Measurements from ENCODE around the gene VAV2.

The VAV2 gene

DNA sequence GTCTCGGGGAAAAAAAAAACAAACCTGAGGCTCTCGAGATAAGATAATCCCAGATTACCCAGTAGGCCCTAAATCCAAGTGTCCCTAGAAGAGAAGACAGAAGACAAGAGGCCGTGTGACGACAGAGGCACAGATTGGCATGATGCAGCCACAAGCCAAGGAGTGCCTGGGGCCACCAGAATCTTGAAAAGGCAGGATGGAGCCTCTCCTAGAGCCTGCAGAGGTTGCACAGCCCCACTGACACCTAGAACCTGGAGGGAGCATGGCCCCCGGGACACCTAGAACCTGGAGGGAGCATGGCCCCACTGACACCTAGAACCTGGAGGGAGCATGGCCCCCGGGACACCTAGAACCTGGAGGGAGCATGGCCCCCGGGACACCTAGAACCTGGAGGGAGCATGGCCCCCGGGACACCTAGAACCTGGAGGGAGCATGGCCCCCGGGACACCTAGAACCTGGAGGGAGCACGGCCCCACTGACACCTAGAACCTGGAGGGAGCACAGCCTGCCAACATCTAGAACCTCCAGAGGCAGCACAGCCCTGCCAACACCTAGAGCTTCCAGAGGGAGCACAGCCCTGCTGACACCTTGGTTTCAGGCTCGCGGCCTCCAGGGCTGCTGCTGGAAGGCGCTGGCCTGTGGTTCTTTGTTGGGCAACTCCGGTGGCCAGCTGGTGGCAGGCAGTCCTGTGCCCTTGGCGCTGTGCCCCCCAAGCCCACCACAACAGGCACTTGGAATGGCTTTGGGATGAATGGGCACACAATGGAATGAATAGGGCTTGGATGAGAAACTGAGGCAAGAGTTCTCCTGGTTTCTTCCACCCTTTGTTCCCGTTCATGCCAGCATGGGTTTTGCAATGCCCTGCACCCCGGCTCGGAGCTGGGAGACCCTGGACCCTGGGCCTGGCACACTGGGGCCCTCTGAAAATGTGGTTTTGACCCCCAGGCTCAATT lies 39.2 kb downstream of the VAV2 start:
- H3K9ac ChIP-seq (ENCODE audit: low read depth, low read length): no peak overlapping the region
- no peaks in the 10 kb centered on the region for H3K36me3 ChIP-seq (ENCODE audit: control insufficient read depth, insufficient read depth, low read length)
- H3K9me3 ChIP-seq (ENCODE audit: control insufficient read depth, insufficient read depth, low read length): no peaks in the 10 kb centered on the region
- no peak overlapping the region for H3K4me3 ChIP-seq (ENCODE audit: low read depth, low read length)
- H3K4me1 ChIP-seq (ENCODE audit: control insufficient read depth, insufficient read depth, low read length): peaks cover 24% of the 10 kb centered on the region
- no peak overlapping the region for H3K27ac ChIP-seq (ENCODE audit: low read depth, low read length)
- H3K27me3 ChIP-seq (ENCODE audit: control insufficient read depth, insufficient read depth, low read length): no peaks in the 10 kb centered on the region

DNA sequence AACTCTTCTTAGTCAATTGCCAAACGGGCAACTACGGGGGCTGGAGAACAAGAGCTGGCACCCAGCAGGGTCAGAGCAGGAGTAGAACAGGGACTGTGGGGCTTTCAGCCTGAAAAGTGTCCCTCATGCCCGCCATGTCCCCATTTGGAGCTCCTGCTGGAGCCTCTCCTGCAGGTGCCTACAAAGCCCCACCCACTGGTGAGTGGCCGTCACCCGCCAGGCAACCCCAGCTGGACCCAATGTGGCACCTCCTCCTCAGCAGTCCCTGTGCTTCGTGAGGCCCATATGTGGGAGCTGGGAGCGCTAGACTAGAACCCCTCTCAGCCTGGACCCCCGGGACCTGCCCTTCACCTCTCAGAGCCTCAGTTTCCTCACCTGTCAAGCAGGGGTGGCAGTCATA lies 40.9 kb downstream of the VAV2 start:
- H3K4me1 ChIP-seq (ENCODE audit: control insufficient read depth, insufficient read depth, low read length): peaks cover 10% of the 10 kb centered on the region
- no peak overlapping the region for H3K27ac ChIP-seq (ENCODE audit: low read depth, low read length)

DNA sequence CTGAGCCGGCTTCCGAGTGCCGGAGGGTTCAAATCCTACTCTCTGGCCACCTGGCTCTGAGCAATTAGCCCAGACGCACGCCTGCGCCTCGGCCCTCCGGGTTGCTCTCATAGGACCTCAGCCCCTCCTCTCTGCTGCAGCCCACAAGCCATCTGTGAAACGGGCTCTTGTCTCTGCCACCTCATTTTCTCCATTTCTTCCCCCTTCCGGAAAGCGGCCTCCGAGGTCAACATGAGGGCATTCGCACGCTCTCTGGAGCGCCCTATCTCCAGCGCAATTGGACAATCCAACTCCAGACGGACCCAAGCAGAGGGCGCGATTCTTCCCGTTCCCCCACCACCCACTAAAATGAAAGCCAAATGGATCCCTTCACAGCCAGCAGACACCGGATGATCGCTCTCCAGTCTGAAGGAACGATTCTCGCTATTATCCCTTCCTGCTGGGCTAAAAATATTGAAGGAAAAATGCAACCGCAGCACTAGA lies 41.5 kb downstream of the VAV2 start:
- Histone ChIP-seq H3K36me3 (ENCODE audit: control insufficient read depth, insufficient read depth, low read length) (0 out of 2 replicates have a peak, but pooled peaks cover 6% of the 10 kb centered on the region), H3K9me3 (ENCODE audit: control insufficient read depth, insufficient read depth, low read length) (no peaks in the 10 kb centered on the region), H3K9ac (ENCODE audit: low read depth, low read length) (no peak overlapping the region), H3K4me3 (ENCODE audit: low read depth, low read length) (no peak overlapping the region), H3K27me3 (ENCODE audit: control insufficient read depth, insufficient read depth, low read length) (no peaks in the 10 kb centered on the region), H3K4me1 (ENCODE audit: control insufficient read depth, insufficient read depth, low read length) (peaks cover 5% of the 10 kb centered on the region; the same call in 1 of the 2 replicates), H3K27ac (ENCODE audit: low read depth, low read length) (no peak overlapping the region)

More for the DNA sequence above, 40.9 kb downstream of the VAV2 start:
- Histone ChIP-seq H3K36me3 (ENCODE audit: control insufficient read depth, insufficient read depth, low read length) (0 out of 2 replicates have a peak, but pooled peaks cover 3% of the 10 kb centered on the region), H3K9ac (ENCODE audit: low read depth, low read length) (no peak overlapping the region), H3K9me3 (ENCODE audit: control insufficient read depth, insufficient read depth, low read length) (no peaks in the 10 kb centered on the region), H3K4me3 (ENCODE audit: low read depth, low read length) (no peak overlapping the region), H3K27me3 (ENCODE audit: control insufficient read depth, insufficient read depth, low read length) (no peaks in the 10 kb centered on the region)

DNA sequence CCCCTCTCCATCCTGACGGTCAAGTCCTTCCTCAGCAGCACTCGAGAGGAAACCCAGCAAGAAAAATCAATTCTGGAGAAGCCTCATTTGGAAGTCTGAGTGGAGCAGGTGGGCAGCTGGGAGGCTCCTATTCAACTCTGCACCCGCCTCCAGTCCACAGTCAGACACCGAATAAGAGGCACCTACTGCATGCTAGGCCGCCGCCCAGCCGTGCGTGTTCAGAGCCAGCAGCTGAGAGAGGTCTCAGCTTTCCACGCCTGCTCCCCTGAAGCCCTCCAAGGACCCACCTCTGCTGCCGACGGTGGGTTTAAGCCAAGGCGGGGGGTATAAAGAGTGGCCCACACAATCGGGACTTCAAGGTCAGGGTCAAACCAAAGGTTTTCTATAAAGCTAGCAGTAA lies 41.9 kb downstream of the VAV2 start:
- 0 out of 2 replicates have a peak, but pooled peaks cover 6% of the 10 kb centered on the region for H3K36me3 ChIP-seq (ENCODE audit: control insufficient read depth, insufficient read depth, low read length)

DNA sequence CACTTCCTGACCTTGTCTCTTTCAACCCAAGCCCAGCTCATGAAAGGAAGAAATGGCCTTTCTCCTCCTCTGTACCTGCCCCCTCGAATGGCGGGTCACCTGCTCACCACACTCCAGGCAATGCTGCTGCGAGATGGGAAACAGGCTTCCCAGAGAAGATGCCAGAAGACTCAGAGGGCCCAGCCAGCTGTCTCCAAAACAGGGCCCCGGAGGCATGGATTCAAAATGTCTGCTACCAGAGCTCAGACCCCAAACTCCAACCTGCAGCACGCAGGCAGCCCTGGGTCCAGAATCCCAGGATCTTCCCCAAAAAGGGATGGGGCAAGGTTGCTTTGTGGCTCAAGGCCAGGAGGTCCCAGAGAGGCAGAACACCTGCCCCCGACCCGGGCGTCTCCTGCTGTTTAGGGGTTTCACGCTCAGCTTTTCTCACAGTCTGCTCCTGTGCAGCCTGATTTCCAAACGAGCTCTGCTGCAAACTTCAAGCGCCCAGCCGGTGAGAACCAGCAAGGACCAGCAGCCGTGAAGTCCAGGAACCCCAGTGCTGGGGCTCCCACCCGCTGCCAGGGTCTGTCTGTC lies 42.5 kb downstream of the VAV2 start:
- no peaks in the 10 kb centered on the region for H3K4me1 ChIP-seq (ENCODE audit: control insufficient read depth, insufficient read depth, low read length)
- no peak overlapping the region for H3K27ac ChIP-seq (ENCODE audit: low read depth, low read length)
- no peaks in the 10 kb centered on the region for H3K27me3 ChIP-seq (ENCODE audit: control insufficient read depth, insufficient read depth, low read length)
- H3K9ac ChIP-seq (ENCODE audit: low read depth, low read length): no peak overlapping the region
- H3K36me3 ChIP-seq (ENCODE audit: control insufficient read depth, insufficient read depth, low read length): 0 out of 2 replicates have a peak, but pooled peaks cover 6% of the 10 kb centered on the region
- no peaks in the 10 kb centered on the region for H3K9me3 ChIP-seq (ENCODE audit: control insufficient read depth, insufficient read depth, low read length)
- H3K4me3 ChIP-seq (ENCODE audit: low read depth, low read length): no peak overlapping the region

More for the DNA sequence above, 41.9 kb downstream of the VAV2 start:
- H3K4me3 ChIP-seq (ENCODE audit: low read depth, low read length): no peak overlapping the region
- no peak overlapping the region for H3K9ac ChIP-seq (ENCODE audit: low read depth, low read length)
- H3K27me3 ChIP-seq (ENCODE audit: control insufficient read depth, insufficient read depth, low read length): no peaks in the 10 kb centered on the region
- no peaks in the 10 kb centered on the region for H3K9me3 ChIP-seq (ENCODE audit: control insufficient read depth, insufficient read depth, low read length)
- H3K27ac ChIP-seq (ENCODE audit: low read depth, low read length): no peak overlapping the region
- peaks cover 5% of the 10 kb centered on the region; the same call in 1 of the 2 replicates for H3K4me1 ChIP-seq (ENCODE audit: control insufficient read depth, insufficient read depth, low read length)

DNA sequence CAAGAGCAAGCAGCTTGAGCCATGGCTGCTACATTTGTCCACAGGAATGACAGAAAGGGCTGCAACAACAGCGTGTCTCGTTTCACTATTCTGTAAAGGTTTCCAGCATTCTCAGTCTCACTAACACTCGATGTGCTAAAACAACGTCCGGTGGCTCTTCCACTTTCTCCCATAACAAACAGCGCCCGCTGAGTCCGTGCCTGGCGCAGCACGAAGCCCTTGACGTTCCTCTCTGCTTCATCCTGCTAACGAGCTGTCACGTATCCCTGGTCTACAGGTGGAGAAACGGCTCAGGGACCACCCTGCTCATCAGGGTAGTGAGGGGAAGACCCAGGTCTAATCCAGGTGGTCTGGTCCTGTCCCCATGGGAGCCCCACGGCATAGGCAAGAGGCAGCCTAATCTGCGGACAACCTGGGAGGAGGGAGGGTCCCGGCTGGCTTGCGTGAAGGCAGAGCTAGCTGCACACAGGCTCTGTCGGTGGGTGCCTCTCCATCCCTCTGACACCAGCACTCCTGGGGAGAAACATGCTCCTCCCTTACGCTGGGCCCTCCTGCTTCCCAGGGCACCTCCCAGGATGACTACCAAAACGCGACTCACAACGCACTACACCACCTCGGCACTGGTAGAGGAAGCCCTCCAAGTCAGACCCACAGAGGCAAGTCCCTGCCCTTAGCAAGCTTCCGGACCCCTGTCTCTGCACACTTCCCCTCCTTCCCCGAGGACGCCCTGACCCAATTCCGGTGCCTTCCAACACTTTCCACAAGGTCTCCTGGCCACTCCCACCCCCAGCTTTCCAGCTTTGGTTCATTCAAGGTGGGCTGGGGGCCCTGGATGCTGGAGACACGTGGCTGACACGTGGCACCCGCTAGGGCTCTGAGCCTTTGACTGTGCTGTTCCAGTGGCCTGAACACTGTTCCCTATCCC lies 43.3 kb downstream of the VAV2 start:
- Histone ChIP-seq H3K27me3 (ENCODE audit: control insufficient read depth, insufficient read depth, low read length) (no peaks in the 10 kb centered on the region), H3K4me3 (ENCODE audit: low read depth, low read length) (no peak overlapping the region), H3K4me1 (ENCODE audit: control insufficient read depth, insufficient read depth, low read length) (no peaks in the 10 kb centered on the region), H3K27ac (ENCODE audit: low read depth, low read length) (no peak overlapping the region), H3K36me3 (ENCODE audit: control insufficient read depth, insufficient read depth, low read length) (0 out of 2 replicates have a peak, but pooled peaks cover 6% of the 10 kb centered on the region), H3K9ac (ENCODE audit: low read depth, low read length) (no peak overlapping the region), H3K9me3 (ENCODE audit: control insufficient read depth, insufficient read depth, low read length) (no peaks in the 10 kb centered on the region)

DNA sequence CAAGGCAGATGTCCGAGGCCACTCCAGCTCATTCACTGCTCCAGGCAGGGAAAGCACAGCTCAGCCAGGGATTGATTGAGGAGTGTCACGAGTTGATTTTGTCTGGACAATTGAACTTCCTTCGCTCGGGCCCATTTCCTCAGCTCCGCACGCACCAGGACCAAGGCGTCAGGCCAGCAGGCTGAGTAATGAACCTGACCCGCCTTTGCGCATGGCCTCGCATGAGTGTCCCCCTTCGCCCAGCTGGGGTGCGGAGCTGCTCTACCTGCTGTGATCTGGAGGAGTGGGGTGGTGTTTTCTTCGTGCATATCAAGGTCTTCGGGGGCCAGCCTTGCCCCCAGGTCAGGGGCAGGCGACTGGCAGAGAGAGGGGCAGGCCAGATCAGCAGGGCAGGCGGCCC lies 44.0 kb downstream of the VAV2 start:
- H3K9ac ChIP-seq (ENCODE audit: low read depth, low read length): no peak overlapping the region
- H3K4me3 ChIP-seq (ENCODE audit: low read depth, low read length): no peak overlapping the region
- H3K4me1 ChIP-seq (ENCODE audit: control insufficient read depth, insufficient read depth, low read length): no peaks in the 10 kb centered on the region
- H3K9me3 ChIP-seq (ENCODE audit: control insufficient read depth, insufficient read depth, low read length): no peaks in the 10 kb centered on the region
- H3K27ac ChIP-seq (ENCODE audit: low read depth, low read length): no peak overlapping the region
- H3K27me3 ChIP-seq (ENCODE audit: control insufficient read depth, insufficient read depth, low read length): no peaks in the 10 kb centered on the region
- H3K36me3 ChIP-seq (ENCODE audit: control insufficient read depth, insufficient read depth, low read length): 0 out of 2 replicates have a peak, but pooled peaks cover 6% of the 10 kb centered on the region

DNA sequence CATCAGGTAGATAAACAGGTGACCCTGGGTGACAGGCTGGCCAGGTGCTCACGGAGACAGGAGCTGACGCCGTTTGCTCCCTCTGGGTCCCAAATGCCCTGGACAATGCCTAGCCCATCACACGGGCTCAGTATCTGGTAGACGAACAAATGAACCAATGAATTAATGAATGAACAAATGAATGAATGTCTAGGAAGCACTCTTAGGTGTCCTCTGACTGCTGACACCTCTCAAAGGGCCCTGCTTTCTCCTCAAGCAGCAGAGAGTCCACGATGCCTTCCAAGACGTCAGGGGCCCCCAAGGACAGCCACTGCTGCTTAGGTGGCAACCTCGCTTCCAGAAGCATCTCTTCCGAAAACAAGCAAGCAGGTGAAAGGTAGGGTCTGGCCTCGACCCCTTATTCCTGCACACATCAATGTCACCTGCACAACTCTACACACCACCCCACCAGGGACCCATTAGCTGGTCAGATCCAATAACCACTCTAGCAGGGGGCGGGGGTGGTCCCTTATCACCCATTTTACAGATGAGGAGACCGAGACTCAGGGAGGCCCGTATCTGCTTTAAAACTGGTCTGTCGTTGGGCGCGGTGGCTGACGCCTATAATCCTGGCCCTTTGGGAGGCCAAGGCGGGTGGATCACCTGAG lies 45.2 kb downstream of the VAV2 start:
- Histone ChIP-seq H3K4me3 (ENCODE audit: low read depth, low read length) (no peak overlapping the region), H3K9me3 (ENCODE audit: control insufficient read depth, insufficient read depth, low read length) (no peaks in the 10 kb centered on the region), H3K27ac (ENCODE audit: low read depth, low read length) (no peak overlapping the region), H3K4me1 (ENCODE audit: control insufficient read depth, insufficient read depth, low read length) (no peaks in the 10 kb centered on the region), H3K36me3 (ENCODE audit: control insufficient read depth, insufficient read depth, low read length) (0 out of 2 replicates have a peak, but pooled peaks cover 6% of the 10 kb centered on the region), H3K27me3 (ENCODE audit: control insufficient read depth, insufficient read depth, low read length) (no peaks in the 10 kb centered on the region), H3K9ac (ENCODE audit: low read depth, low read length) (no peak overlapping the region)

DNA sequence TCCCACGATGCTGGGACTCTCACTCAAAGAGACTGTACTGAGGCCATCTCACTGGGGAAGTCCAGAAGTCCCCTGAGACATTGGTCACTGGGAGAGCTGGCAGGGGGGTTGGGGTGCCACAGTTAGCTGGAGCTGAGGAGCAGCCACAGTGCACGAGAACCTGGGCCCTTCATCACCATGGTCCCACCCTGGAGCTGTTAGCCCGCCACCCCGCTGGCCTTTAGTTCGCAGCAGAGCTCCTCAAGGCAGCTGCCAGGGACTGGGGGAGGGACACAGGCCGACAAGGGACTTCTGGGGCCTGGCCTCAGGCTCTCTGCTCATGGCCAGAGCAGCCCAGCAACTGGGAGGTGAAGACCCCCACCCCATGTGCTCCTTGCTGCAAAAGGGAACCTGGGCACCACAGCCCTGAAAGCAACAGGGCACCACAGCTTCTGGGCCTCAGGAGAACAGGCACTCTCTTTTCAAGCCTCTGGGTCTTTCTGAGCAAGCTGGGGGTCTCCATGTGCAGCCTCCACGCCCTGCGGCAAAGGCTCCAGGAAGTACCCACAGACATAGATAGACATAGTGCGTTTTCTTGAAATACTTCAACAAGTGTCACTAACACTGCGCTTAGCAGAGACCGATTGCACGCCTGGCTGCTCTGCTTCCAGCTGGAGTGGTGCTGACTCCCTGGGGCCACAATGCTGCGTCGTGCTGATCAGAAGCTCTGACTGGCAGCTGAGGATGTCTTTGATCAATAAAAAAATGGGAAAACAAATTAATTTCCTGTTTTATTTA lies 46.0 kb downstream of the VAV2 start:
- Histone ChIP-seq H3K36me3 (ENCODE audit: control insufficient read depth, insufficient read depth, low read length) (0 out of 2 replicates have a peak, but pooled peaks cover 6% of the 10 kb centered on the region), H3K9ac (ENCODE audit: low read depth, low read length) (no peak overlapping the region), H3K4me3 (ENCODE audit: low read depth, low read length) (no peak overlapping the region), H3K27me3 (ENCODE audit: control insufficient read depth, insufficient read depth, low read length) (no peaks in the 10 kb centered on the region), H3K9me3 (ENCODE audit: control insufficient read depth, insufficient read depth, low read length) (no peaks in the 10 kb centered on the region), H3K27ac (ENCODE audit: low read depth, low read length) (no peak overlapping the region), H3K4me1 (ENCODE audit: control insufficient read depth, insufficient read depth, low read length) (no peaks in the 10 kb centered on the region)

Measured in HUES48 (cell line).